Parathyroid adenoma (tissue), 2 donors: ENCODE measurements around the gene RNASE3.

ENCODE experiments used
- H2AFZ ChIP-seq: fragments of 300-600 bp; sonication (generic); one replicate; pipeline ENCODE4 v1.7.0; 2017; ENCODE audit warnings: antibody characterized with exemption, mild to moderate bottlenecking
- H3K27ac ChIP-seq: fragments of 300-600 bp; sonication (generic); one replicate; pipeline ENCODE4 v1.7.0; 2017
- H3K27me3 ChIP-seq: fragments of 300-600 bp; sonication (generic); one replicate; pipeline ENCODE4 v1.7.0; 2017; ENCODE audit warnings: low read length; ENCODE audit not compliant: control insufficient read depth, insufficient read depth
- H3K36me3 ChIP-seq: fragments of 300-600 bp; sonication (generic); one replicate; pipeline ENCODE4 v1.7.0; 2017; ENCODE audit warnings: low read length; ENCODE audit not compliant: control insufficient read depth, insufficient read depth
- H3K4me1 ChIP-seq: fragments of 300-600 bp; sonication (generic); one replicate; pipeline ENCODE4 v1.7.0; 2017; ENCODE audit warnings: control low read depth
- H3K4me2 ChIP-seq: fragments of 300-600 bp; sonication (generic); one replicate; pipeline ENCODE4 v1.7.0; 2017; ENCODE audit warnings: low read length
- H3K4me3 ChIP-seq: fragments of 300-600 bp; sonication (generic); one replicate; pipeline ENCODE4 v1.7.0; 2017; ENCODE audit warnings: low read depth, low read length
- H3K79me2 ChIP-seq: fragments of 300-600 bp; sonication (generic); one replicate; pipeline ENCODE4 v1.7.0; 2017; ENCODE audit warnings: control low read depth
- H3K9ac ChIP-seq: fragments of 300-600 bp; sonication (generic); one replicate; pipeline ENCODE4 v1.7.0; 2017; ENCODE audit warnings: mild to moderate bottlenecking
- H3K9me3 ChIP-seq: fragments of 300-600 bp; sonication (generic); one replicate; pipeline ENCODE4 v1.7.0; 2017; ENCODE audit warnings: low read length; ENCODE audit not compliant: control insufficient read depth
- CTCF ChIP-seq: fragments of 300-600 bp; sonication (generic); IDR thresholded peaks from one replicate; pipeline ENCODE4 v1.7.0; 2017; ENCODE audit warnings: antibody characterized with exemption, mild to moderate bottlenecking
- donor health status: primary hyperparathyroidism.

RNASE3 gene

GRCh38 chr14:20855652-20856291 is 35.4 kb upstream of the RNASE3 start:
- no peaks in the 10 kb centered on the region for H3K27me3 ChIP-seq
- H3K9me3 ChIP-seq = no peaks in the 10 kb centered on the region
- no peak overlapping the region for H3K4me2 ChIP-seq
- H3K79me2 ChIP-seq = no peaks in the 10 kb centered on the region
- no peak overlapping the region for H2AFZ ChIP-seq
- no peaks in the 10 kb centered on the region for H3K36me3 ChIP-seq
- no peaks in the 10 kb centered on the region for H3K4me1 ChIP-seq
- H3K9ac ChIP-seq = no peak overlapping the region
- no peak overlapping the region for H3K27ac ChIP-seq
- TF ChIP-seq CTCF = peak; percentile 65
- H3K4me3 ChIP-seq = no peak overlapping the region

GRCh38 chr14:20857207-20857606 is 34.0 kb upstream of the RNASE3 start:
- Histone ChIP-seq H2AFZ (peak overlapping the region; percentile 25), H3K36me3 (no peaks in the 10 kb centered on the region), H3K4me2 (no peak overlapping the region), H3K79me2 (no peaks in the 10 kb centered on the region), H3K4me1 (no peaks in the 10 kb centered on the region), H3K27me3 (no peaks in the 10 kb centered on the region), H3K9me3 (no peaks in the 10 kb centered on the region), H3K9ac (no peak overlapping the region), H3K27ac (no peak overlapping the region), H3K4me3 (no peak overlapping the region)
- TF ChIP-seq CTCF = no peak

- H3K27ac ChIP-seq = no peak overlapping the region
- no peaks in the 10 kb centered on the region for H3K27me3 ChIP-seq
- H2AFZ ChIP-seq = peak overlapping the region; percentile 25
- no peaks in the 10 kb centered on the region for H3K4me1 ChIP-seq
- no peaks in the 10 kb centered on the region for H3K79me2 ChIP-seq
- no peak overlapping the region for H3K4me2 ChIP-seq
- H3K36me3 ChIP-seq = no peaks in the 10 kb centered on the region
- H3K9me3 ChIP-seq = no peaks in the 10 kb centered on the region
- H3K4me3 ChIP-seq = no peak overlapping the region
- TF ChIP-seq CTCF = peak; percentile 84
- no peak overlapping the region for H3K9ac ChIP-seq
Observed at GRCh38 chr14:20857630-20858261, 33.4 kb upstream of the RNASE3 start.

- no peak overlapping the region for H2AFZ ChIP-seq
- H3K9me3 ChIP-seq = no peaks in the 10 kb centered on the region
- no peak for TF ChIP-seq CTCF
- H3K79me2 ChIP-seq = no peaks in the 10 kb centered on the region
- no peak overlapping the region for H3K4me3 ChIP-seq
- H3K4me1 ChIP-seq = no peaks in the 10 kb centered on the region
- no peak overlapping the region for H3K9ac ChIP-seq
- no peak overlapping the region for H3K4me2 ChIP-seq
- no peaks in the 10 kb centered on the region for H3K36me3 ChIP-seq
- H3K27ac ChIP-seq = no peak overlapping the region
- H3K27me3 ChIP-seq = no peaks in the 10 kb centered on the region
Observed at GRCh38 chr14:20866194-20866593, 25.0 kb upstream of the RNASE3 start.

GRCh38 chr14:20866963-20867362 is 24.2 kb upstream of the RNASE3 start:
- Histone ChIP-seq H3K79me2 (no peaks in the 10 kb centered on the region), H3K27me3 (no peaks in the 10 kb centered on the region), H3K4me1 (no peaks in the 10 kb centered on the region), H3K9ac (no peak overlapping the region), H3K27ac (no peak overlapping the region), H3K4me2 (no peak overlapping the region), H3K9me3 (no peaks in the 10 kb centered on the region), H3K4me3 (no peak overlapping the region), H3K36me3 (no peaks in the 10 kb centered on the region), H2AFZ (no peak overlapping the region)
- TF ChIP-seq CTCF = no peak
